NCI-H2196 (cell line): Measurements from ENCODE around the gene FLAD1.
A peak's percentile ranks its signal among the peaks of the same experiment; 100 is the strongest.
"Not testable (repeated sequence)": the region's sequence is repeated elsewhere in the genome, so short reads cannot be mapped to it uniquely, and the experiment has no call there.

Source experiments
- DNase-seq: peaks from one replicate; lab custom pipeline; 2025; ENCODE audit not compliant: unreplicated experiment; lab: John Stamatoyannopoulos, UW

Gene FLAD1

DNA sequence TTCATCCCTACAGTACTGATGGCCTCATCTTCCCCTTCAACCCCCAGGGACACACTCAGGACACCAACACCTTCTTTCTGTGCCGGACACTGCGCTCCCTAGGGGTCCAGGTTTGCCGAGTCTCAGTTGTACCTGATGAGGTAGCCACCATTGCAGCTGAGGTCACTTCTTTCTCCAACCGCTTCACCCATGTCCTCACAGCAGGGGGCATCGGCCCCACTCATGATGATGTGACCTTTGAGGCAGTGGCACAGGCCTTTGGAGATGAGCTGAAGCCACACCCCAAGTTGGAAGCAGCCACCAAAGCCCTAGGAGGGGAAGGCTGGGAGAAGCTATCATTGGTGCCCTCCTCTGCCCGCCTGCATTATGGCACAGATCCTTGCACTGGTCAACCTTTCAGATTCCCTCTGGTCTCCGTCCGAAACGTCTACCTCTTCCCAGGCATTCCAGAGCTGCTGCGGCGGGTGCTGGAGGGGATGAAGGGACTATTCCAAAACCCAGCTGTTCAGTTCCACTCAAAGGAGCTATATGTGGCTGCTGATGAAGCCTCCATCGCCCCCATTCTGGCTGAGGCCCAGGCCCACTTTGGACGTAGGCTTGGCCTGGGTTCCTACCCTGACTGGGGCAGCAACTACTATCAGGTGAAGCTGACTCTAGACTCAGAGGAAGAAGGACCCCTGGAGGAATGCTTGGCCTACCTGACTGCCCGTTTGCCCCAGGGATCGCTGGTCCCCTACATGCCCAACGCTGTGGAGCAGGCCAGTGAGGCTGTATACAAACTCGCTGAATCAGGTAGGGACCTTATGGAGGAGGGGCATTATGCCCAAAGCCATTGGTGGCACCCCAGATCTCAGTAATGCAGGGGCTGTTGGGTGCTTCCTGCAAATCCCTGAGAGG, 5.2 kb downstream of the FLAD1 start:
- no peak for DNase-seq

GRCh38 chr1:154989195-154989860, 6.2 kb downstream of the FLAD1 start:
- DNase-seq = no peak

DNA sequence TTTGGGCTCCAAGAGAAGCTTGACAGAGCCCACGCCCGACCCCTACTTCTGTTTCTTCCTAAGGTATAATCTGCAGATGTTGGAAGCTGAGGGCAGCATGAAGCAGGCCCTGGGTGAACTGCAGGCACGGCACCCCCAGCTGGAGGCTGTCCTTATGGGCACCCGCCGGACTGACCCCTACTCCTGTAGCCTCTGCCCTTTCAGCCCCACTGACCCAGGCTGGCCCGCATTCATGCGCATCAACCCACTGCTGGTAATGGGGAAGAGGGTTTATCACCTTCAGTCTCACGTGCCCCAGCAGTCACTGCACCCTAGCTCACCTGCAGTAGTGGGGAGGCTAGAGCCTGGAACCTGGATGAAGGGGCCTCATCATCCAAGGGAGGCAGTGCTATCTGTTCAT, 7.1 kb downstream of the FLAD1 start:
- DNase-seq = no peak

- no peak for DNase-seq
These were observed 9.8 kb downstream of the FLAD1 start for GRCh38 chr1:154992721-154993571.

- DNase-seq = no peak
These were observed 10.6 kb downstream of the FLAD1 start, which contains the start of gene LENEP for GRCh38 chr1:154993572-154994268. Gene LENEP (plus strand): TSS chr1:154993586. CDS start chr1:154993608, 22 bp downstream.

DNA sequence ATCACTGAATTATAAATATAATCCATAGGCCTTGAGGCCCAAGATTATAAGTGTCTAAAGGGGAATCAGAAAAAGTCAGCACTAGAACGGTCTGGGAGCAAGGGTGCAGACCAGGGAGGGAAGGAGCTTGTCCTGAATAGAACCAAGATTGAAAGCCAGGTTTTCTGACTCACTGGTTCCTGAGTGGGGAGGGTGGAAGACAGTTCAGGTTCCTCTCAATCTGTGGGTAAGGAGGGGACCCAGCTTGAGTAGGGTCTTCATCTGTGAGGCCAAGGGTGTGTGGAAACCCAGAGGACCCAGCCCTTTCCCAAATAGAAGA, 11.1 kb downstream of the FLAD1 start:
- DNase-seq = no peak

GRCh38 chr1:154994591-154994990, 11.4 kb downstream of the FLAD1 start:
- DNase-seq = no peak

GRCh38 chr1:154995301-154995983, 12.3 kb downstream of the FLAD1 start:
- DNase-seq = not testable (repeated sequence)

DNA sequence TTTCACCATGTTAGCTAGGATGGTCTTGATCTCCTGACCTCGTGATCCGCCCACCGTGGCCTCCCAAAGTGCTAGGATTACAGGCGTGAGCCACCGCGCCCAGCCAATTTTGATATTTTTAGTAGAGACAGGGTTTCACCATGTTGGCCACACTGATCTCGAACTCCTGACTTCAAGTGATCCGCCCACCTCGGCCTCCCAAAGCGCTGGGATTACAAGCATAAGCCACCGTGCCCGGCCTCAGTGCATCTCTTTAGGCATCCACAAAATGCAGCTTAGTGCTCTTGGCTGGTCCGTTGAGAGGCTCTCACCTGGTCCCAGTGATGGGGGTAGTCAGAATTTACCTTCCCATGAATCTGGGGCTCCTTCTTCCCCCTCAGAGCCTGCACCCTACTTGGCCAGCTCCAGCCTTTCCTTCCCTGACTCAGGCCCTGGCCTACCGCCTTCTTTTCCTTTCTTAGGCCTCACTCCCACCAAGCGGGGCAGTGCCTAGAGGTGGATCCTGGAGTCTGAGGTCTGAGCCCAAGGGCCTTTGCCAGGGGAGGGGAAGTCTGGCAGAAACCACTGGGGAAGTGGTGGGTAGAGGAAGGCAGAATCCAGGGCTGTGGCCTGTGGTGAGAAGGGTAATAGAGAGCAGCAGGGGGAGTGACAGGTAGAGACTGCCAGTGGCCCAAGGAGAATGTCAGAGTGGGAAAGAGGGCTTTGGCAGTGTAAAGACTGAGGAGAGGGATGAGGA, 14.0 kb downstream of the FLAD1 start:
- DNase-seq = no peak

DNA sequence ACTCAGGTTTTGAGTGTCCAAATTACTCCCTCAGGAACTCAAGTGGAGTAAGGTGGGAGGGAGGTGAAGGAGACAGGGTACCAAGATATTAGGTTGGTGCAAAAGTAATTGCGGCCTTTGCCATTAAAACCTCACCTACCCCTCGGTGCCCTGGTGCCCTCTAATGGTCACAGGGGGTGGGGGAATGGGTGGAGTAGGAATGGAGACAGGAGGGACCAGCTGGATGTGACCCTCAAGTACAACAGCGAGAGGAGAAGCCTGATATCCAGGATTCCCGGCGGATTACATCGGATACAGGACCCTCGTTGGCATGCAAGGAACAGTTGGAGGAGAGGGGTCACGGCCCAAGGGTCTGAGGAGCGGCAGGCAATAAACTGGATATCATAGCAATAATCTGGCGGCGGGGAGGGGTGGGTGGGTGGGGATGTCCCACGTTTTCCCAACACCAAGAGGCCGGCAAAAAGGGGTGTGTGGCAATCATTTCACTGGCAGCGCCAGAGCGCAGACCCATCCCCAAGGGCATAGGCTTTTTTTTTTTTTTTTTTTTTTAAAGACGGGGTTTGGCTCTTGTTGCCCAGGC, 15.1 kb downstream of the FLAD1 start:
- DNase-seq = no peak

GRCh38 chr1:154998818-154999570, 15.8 kb downstream of the FLAD1 start:
- no peak for DNase-seq

DNA sequence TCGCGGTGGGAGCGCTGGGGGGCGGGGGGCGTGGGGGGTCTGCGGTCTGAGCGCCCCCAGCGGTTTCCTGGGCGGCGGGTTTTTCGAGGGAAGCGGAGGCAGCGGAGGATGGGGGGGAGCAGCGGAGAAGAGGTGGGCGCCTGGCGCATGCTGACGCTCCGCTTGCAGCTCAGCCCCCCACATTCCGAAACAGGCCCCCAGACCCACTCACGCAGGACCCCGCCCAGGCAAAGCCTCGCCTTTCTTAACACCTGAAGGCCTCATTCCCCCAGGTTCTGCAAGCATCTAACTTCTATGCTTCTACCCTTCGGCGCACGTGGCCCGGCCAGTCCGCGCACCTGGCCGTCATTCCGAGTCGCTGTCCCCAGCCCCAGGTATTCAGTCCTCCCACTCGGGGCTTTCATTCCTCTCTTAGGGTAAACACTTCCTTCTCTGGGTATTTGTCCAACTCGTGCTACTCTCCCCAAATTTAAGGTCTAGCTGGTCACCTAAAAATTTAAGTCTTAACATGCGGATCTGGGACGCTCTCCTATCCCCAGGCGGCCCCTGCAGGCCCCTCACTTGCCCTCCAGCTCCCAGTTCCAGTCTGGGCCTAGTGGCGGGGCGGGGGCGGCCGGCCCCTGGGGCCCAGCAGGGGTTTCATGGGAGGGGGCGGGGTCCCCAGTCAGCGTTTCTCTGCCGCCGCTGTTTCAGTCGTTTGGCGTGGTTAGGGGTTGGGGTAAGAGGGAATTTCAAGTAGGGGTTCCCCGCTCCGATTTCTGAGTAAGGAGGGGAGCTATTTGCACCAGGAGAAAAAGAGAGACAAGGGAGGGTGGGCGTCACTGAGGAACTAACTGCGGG, 16.6 kb downstream of the FLAD1 start:
- DNase-seq = no peak

DNA sequence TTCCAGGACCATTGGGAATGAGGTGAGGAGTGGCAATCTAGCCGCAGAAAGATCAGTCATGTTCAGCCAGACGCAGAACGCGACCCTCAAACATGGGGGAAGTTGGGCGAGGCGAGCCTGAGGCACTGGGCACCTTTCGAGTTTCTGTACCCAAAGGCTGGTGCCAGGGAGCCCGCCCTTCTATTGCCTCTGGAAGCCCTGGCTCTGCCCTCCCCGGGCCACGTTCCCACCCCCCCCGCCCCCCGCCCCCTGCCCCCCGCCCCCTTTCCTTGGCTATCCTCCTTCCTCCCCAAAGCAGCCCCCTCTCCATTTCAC, 17.2 kb downstream of the FLAD1 start:
- DNase-seq = no peak

- peak; percentile 97 for DNase-seq
These were observed 17.7 kb downstream of the FLAD1 start for GRCh38 chr1:155000726-155001424.

- no peak for DNase-seq
These were observed 18.2 kb downstream of the FLAD1 start for GRCh38 chr1:155001425-155001674.

GRCh38 chr1:155001675-155002463, 18.7 kb downstream of the FLAD1 start:
- peak; percentile 99 for DNase-seq
